NCI-H2029 treated with DMSO at 0.1 percent for 48 hours (cell line): Measurements from ENCODE around the gene PPARD.
"Not testable (repeated sequence)": the region's sequence is repeated elsewhere in the genome, so short reads cannot be mapped to it uniquely, and the experiment has no call there.

Experiments
- DNase-seq: peaks from one replicate; lab custom pipeline; 2025; lab: John Stamatoyannopoulos, UW

The PPARD gene

DNA sequence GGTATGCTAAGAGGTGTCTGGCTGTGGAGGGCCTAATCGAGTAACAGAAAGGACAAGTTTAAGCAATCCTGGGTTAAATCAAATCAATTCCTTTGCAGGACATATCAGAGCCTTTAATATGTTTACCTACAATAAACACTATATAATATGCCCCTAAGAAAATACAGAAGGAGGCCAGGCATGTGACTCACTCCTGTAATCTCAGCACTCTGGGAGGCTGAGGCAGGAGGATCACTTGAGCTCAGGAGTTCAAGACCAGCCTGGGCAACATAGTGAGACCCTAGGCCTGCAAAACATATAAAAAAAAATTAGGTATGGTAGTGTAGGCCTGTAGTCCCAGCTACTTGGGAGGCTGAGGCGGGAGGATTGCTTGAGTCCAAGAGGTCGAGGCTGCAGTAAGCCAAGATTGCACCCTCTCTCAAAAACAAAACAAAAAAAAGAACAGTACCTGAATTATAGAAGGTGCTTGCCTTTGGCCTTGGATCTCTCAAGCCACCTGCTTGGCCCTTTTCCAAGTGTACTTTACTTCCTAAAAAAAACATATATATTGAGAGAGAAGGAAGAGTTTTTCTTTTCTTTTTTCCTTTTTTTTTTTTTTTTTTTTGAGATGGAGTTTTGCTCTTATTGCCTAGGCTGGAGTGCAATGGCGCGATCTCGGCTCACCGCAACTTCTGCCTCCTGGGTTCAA lies 96.2 kb downstream of the PPARD start:
- DNase-seq = not testable (repeated sequence)

DNA sequence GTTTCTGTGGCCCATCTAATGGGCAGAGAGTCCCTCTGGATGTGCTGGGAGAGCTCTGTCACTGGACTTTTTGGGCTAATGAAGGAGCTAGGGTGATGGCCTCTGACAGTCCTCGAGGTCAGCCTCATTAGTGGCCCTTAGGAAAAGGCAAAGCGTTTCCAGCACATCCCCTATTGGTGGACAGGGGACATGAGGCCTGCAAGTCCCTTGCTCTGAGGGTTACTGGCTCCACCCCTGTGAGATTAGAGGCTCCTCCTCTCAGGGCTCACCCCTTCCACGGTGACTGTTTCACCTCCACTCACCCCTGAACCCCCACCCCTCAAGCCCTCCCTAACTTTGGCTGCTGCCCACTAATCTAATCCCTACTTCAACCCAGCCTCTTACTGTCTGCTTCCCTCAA lies 97.0 kb downstream of the PPARD start:
- no peak for DNase-seq

DNA sequence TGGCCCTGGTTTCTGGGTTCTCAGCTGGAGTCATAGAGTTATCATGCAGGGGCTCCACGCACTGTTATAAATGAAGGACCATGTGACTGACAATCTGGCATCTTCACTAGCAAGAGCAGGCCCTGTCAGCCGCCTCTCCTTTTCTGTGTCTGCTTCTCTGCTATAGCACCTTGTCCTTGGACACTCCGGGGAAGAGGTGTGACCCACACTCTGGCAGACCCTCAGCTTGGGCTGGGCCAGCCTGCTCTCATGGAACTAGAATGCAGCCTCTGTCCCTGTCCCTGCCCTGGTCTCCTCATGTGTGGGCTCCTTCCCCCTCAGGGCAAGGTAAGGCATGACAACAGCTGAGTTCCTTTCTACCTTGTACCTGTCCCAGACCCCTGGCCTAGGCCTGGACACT lies 98.8 kb downstream of the PPARD start:
- DNase-seq = no peak

DNA sequence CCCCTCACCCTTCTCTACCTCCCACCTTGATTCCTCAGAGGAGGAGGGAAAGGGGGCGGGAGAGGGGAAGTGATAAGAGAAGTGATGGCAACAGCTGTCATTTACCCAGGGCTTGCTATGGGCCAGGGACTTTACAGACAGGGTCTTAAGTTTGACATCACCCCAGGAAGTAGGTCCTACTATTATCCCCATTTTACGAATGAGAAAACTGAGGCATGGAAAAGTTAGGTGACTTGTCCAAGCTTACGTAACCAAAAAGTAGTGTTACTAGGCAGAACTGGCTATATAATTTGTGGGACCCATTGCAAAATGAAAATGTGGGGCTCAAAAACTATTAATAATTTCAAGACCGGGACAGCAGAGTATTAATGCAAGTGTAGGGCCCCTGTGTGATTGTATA lies 99.3 kb downstream of the PPARD start:
- DNase-seq = no peak

DNA sequence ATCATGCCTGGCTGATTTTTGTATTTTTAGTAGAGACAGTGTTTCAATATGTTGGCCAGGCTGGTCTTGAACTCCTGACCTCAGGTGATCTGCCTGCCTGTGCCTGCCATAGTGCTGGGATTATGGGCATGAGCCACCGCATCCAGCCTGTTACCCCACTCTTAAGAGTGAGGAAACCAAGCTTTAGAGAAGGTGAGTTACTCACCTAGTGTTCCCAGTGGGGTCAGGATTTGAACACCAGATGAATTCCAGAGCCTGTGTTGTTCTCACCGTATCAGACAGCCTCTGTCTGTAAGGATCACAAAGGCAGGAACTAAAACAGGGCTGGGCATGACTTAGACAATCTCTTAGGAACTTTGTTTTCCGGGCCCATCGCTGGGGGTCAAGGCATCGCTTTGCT lies 100.3 kb downstream of the PPARD start:
- DNase-seq = no peak

DNA sequence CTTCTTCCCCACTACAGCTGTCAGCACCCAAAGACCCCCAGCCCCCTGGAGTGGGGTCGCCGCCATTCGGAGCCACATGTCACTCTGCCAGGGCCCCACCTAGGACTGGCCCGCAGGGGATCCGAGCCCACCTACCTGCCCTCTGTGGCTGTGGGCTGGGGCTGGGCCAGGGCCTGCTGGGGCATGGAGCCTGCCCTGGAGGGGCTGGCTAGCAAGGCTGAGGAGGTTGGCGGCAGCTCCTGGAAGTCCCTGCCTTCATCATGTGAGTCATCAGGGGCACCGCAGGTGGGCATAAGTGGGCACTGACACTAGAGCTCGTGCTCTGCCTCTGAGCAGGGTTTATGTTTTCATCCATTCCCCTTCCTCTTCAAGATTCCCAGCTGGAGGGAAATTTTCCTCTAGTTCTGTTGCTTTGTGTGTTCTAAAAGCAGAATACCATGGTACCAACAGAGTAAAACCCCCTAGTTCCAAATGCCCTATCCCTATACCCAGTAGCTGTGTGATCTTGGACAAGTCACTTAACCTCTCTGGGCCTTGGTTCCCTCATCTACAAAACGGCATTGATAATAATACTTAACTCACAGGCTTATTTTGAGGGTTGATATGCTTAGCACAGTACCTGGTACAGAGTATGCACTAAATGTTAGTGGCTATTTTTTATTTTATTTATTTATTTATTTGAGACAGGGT lies 101.1 kb downstream of the PPARD start:
- DNase-seq = no peak

DNA sequence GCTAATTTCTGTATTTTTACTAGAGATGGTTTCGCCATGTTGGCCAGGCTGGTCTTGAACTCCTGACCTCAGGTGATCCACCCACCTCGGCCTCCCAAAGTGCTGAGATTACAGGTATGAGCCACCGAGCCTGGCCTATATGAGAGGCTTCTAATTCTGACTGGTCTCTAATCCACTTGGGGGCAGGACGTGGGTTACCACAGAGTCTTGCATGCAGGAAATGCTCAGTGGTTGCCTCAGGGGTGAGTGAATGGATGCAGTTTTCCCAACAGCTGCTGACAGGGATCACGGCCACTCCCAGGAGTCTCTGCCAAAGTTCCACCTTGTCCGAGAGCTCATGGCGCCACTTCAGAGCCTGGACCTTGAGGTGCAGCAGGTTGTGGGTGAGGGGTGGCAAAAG lies 103.3 kb downstream of the PPARD start:
- no peak for DNase-seq

DNA sequence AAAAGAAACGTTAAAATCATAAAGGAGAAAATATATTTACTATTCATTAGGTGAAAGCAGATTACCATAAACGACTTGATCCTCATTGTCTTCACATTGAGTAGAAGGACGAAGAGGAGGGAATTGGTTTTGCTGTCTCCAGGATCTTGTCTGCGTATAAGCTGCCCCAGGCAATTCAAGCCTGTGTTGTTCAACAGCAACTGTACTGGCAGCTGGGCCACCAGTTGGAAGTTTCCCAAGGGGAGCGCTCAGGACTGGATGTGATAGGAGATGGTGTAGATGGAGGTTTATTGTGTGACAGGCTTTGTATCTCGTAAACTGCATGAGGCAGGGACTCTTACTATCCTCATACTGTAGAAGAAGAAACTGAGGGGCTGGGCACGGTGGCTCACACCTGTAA lies 105.8 kb downstream of the PPARD start:
- no peak for DNase-seq

DNA sequence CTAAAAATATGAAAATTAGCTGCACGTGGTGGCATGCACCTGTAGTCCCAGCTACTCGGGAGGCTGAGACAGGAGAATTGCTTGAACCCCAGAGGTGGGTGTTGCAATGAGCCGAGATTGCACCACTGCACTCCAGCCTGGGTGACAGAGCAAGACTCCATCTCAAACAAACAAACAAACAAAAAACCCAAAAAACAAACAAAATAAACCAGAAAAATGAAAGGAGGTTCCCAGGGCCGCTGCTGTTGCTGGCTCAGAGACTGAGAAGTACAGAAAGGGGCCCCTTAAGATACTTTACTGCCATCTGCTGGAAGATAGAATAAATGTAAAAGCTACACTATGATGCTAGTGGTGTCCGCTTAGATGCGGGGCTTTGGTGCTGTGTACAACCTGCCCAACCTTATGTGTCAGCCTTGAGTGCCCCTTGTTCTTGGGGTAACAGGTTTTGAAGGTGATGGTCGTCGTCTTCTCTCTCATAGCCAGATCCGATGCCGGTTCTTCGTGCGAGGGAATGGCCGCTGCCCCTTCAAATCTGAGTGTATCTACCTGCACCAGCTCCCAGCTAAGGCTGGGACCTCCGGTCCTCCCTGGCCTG lies 107.0 kb downstream of the PPARD start:
- DNase-seq = peak; percentile 91

DNA sequence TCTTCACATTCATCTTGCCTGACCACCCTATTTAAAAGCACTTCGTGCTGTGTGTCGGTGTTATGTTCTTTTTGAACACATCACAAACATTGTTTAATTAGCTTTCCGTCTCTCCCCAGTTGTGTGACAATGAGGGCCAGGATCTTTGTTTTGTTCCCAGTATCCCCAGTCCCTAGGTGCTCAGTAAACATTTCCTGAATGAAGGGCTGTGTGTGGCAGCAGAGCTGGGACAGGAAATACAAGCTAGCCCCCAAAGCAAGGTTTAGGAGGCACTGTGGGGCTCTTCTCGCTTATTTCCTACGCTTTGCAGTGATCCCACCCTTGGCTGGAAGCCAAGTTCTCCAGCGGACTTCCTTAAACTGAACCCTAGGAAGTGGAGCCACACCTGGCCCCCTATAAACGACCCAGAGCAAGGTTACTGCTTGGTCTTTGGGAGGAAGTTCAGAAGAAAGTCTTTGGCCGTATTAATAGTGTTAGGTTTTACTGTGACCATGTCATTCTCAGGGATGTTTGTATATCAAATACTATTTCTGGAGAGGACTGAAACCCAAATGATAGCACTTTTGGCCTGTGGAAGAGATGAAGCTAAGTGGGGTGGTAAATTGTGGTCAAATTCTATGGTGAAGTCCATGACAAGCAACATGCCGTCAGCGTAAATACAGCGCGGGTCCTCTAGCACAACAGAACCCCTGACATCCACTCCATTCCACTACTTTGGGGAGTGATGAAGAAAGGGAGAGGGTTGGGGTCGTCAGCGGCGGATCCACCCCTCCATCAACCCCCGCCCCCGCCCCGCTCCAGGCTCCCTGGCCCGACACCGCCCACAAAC lies 109.2 kb downstream of the PPARD start:
- no peak for DNase-seq

DNA sequence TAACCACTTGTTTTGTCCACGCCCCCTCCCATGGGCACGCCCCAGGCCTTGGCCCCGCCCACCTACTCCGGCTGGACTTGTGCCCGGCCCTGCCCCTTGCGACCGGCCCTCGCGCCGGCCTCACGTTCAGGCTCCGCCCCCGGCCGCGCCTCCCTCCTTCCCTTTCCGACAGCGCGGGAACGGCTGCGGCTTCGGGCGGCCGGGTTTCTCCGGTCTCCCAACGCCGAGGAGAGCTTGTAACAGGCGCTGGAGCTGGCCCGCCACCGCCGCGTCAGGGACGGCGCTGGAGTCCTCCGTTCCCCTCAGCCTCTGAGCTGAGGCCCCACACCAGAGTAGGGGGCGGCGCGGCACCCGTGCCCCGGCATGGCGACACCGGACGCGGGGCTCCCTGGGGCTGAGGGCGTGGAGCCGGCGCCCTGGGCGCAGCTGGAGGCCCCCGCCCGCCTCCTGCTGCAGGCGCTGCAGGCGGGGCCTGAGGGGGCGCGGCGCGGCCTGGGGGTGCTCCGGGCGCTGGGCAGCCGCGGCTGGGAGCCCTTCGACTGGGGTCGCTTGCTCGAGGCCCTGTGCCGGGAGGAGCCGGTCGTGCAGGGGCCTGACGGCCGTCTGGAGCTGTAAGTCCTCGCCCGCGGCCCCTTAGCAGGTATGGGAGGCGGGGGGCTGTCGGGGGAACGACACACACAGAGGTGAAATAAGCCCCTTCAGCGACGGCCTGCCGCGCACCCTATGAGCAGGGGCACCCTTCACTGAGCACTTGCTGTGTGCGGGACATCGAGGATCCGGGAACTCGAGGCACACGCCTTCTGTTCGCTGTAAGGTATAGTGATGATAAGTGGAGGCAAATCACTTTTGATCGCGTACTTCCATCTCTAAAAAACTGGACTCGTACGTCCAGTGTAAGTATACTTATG lies 110.1 kb downstream of the PPARD start, which contains the start of gene FANCE:
Gene FANCE, plus strand, starts transcription at position 156 of the 908 bp plus-strand sequence. Its CDS starts 208 bp downstream, at position 364.
- DNase-seq = peak; percentile 59

DNA sequence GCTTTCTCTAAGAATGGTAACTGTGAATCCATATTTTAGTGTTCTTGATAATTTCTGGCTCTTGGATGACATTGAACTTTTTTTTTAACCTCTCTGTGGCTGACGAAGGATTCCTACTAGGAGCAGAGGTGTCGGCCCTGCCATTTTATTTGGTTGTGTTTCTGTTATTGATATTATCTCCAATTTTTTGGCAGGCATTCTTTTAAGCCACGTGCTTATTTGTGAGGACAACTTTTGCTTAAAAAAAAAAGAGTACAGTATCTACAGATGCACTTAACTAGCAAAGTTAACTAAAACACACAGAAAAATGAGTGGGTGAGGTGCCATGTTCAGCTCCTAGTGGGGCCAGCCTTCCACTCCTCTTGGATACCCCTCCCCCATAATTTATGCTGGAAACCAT lies 110.9 kb downstream of the PPARD start:
- DNase-seq = no peak

DNA sequence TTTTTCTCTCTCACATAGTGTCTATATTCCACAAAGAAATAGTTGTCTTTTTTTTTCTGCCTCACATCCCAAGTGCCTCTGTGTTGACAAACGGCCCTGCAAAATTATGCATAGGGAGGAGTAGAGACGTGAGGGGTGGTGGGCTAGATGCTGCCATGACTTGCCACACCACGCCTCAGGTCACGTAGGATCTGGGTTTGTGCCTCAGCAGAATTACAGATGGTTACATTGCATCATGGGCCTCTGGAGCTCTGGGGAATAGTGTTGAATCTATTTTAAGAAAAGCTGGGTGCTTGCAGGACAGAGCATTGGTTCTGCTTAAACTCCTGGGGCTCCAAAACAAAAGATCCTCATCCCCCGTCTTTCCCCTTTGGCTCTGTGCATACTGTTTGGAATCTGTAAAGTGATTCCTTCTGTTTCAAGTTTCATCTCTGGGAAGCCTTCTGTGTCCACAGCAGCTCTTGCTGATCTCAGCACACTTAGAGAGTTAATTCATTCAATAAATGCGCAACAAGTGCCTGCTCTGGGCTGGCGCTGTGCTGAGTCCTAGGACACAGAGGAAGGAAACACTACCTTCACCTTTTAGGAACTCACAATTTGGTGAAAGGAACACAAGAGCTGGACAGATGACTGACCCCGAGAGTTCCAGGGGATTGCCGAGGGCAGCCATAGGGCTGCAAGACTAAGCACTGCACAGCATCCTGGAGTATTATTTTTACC lies 112.2 kb downstream of the PPARD start:
- no peak for DNase-seq

DNA sequence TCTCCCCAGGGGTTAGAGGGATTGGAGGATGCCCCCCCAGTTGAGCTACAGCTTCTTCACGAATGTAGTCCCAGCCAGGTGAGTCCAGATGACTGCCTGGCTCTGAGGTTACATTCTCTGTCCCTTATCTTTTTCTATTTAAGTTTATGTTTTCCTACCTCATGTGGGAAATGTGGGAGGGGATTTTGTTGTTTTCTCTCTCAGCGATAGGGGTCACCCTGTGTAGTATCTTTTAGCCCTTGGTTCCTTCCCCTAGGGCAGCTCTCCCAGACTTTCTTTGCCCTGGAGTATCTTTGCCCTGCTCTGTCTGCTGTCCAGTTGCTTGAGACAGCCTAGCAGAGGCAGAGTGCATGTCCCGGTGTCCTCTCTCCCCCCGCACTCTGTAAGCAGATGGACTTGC lies 115.5 kb downstream of the PPARD start:
- no peak for DNase-seq

DNA sequence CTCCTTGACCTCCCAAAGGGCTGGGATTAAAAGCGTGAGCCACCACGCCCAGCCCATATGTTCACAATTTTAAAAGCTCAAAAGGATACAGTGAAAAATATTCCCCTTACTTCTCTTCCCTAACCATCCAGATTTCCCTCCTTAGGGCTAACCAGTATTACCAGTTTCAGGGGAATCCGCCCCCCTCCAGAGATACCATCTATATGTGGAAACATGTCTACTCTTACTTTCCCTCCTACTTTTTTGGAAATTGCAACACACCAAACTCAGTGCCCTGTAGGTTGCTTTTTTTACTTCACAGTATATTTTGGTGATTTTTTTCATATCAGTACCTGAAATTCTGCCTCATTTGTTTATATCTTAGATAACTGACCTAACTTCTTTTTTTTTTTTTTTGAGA lies 118.9 kb downstream of the PPARD start:
- DNase-seq = no peak

DNA sequence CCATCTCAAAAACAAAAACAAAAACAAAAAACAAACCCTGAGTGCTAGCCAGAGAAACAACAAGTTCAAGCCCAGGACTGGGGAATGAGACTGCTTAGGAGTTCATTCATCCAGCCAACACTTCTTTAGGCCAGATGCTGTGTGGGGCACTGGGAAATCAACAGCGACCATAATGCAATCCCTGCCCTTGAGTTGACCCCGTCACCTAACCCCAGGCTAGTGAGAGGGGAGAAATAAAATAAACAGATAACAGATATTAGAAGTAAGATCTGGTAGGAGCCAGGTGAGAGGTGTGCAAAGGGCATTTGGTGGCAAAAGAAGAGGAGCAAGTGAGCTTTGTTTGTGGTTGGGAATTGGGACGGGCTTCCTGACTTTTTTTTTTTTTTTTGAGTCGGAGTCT lies 120.9 kb downstream of the PPARD start:
- DNase-seq = no peak

DNA sequence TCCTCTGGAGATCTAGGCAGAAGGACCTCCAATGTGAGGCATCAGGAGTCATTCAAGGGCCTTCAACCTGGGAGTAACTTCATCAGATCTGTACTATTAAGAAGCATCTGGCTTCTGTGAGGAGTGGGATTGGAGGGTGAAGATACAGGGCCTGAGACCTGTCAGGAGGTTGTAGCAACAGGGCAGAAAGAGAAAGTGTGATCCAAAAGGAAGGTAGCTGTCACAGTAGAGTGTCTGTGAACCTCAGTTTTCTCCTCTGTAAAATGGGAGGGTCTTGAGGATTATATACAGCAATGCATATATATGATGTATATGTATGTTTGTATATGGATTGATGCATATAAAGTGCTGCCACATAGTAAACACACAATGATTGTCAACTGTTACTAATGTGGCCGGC lies 123.3 kb downstream of the PPARD start:
- no peak for DNase-seq

DNA sequence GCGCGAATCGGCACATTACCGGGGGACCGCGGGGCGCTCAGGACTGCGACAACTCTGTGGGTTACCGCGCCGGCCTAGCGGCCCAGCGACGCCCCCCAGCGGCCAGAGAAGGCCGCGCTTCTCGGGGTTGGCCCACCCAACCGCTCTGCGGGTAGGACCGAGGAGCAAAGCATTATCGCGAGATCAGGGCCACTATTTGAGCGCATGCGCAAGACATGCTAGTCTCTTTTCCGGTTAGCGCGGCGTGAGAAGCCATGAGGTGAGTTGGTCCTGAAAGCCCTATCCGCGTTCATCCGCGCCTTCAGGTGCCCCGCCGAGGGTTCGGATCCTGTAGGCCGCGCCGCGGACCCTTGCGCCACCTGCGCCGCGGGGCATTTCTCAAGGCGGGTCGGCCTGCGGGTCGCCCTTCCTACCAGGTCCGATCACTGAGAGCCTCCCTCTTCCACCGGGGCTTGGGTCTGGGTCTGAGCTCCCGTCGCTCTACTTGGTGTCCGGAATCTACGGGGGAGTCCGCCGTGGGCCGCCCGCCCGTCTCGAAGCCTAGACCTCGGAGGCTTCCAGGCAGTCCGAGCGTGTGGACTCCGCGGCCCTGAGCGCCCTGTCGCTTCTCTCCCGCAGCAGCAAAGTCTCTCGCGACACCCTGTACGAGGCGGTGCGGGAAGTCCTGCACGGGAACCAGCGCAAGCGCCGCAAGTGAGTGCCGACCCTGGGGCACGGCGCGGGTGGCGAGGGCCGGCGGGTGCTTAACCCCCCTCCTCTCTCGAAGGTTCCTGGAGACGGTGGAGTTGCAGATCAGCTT lies 126.0 kb downstream of the PPARD start, which contains the start of gene RPL10A:
Gene RPL10A, plus strand, starts transcription at position 221 of the 799 bp plus-strand sequence. Its CDS starts 34 bp downstream, at position 255.
- peak; percentile 93 for DNase-seq

DNA sequence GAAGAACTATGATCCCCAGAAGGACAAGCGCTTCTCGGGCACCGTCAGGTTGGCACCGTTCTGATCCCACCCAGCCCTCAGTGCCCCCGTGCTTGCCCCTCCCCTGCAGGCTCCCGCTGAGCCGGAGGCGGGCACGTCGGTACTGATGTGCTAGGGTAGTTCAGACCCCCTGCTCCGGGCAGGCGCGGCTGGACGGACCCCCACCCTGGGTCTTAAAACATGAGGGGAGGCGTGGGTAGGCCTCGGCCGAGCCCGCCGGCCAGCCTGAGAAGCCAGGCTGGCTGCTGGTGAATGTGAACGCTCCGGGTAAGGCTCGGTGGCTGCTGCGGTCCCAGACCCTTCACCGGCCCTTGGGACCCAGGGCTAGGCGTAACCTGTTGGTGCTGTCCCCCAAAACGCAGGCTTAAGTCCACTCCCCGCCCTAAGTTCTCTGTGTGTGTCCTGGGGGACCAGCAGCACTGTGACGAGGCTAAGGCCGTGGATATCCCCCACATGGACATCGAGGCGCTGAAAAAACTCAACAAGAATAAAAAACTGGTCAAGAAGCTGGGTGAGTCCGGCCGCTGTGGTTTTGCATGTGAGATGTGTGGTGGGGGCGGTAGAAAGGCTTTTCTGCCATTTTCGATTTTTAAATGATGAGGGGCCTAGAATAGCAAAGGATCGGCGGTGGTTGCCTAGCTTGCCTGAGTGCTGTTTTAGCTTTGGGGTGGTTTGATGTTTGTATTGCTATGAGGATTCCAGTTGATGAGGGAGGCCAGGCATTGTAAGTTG lies 126.8 kb downstream of the PPARD start:
- no peak for DNase-seq
